ENCODE data around the gene LMO7. TPM values are rescaled to one million over a fixed set of nuclear protein-coding genes. Genes with fewer than 3 reads are reported as not detected.
A peak's percentile ranks its signal among the peaks of the same experiment; 100 is the strongest.
"Not testable (repeated sequence)": the region's sequence is repeated elsewhere in the genome, so short reads cannot be mapped to it uniquely, and the experiment has no call there.

Gene LMO7
- total RNA-seq, 4 donors from 2014 or later = 75.2 to 127 (median 87.0) TPM

DNA sequence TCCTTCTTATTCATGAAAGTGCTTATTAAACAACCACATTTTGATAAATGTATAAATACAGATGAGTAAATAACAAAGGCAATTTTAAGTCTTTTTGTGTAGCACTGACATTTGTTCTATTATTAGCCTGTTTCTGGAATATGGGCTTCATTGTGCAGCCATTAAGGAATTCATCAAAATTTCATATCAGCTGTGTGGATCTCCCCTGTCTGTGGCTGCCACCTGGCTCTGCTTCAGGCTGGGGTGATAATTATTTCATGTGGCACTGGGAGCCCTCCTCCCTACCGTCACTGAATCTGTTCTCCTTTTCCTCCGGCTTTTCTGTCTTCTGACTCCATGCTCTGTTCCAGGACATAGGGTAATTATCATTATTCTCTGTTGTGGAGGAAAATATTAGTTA is 57.1 kb downstream of the LMO7 start:
- TF ChIP-seq POLR2AphosphoS5 (IDR thresholded peaks at IDR 0.05) = no peak
- no peak for TF ChIP-seq POLR2A (IDR thresholded peaks at IDR 0.05)
- TF ChIP-seq EP300 (IDR thresholded peaks at IDR 0.05) = no peak
- TF ChIP-seq, protein P1, sequence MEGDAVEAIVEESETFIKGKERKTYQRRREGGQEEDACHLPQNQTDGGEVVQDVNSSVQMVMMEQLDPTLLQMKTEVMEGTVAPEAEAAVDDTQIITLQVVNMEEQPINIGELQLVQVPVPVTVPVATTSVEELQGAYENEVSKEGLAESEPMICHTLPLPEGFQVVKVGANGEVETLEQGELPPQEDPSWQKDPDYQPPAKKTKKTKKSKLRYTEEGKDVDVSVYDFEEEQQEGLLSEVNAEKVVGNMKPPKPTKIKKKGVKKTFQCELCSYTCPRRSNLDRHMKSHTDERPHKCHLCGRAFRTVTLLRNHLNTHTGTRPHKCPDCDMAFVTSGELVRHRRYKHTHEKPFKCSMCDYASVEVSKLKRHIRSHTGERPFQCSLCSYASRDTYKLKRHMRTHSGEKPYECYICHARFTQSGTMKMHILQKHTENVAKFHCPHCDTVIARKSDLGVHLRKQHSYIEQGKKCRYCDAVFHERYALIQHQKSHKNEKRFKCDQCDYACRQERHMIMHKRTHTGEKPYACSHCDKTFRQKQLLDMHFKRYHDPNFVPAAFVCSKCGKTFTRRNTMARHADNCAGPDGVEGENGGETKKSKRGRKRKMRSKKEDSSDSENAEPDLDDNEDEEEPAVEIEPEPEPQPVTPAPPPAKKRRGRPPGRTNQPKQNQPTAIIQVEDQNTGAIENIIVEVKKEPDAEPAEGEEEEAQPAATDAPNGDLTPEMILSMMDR (IDR thresholded peaks at IDR 0.05) = no peak
- Histone ChIP-seq H3K9me3 (no peaks in the 10 kb centered on the region), H3K4me1 (peaks cover 8% of the 10 kb centered on the region), H3K36me3 (no peaks in the 10 kb centered on the region), H3K27ac (no peak overlapping the region), H3K27me3 (no peaks in the 10 kb centered on the region), H3K4me3 (no peak overlapping the region)
- 54% methylated on average over 2 of the region's 2 CpGs for WGBS
- DNase-seq (ENCODE audit: low spot score in 2 of 2) = no peak

DNA sequence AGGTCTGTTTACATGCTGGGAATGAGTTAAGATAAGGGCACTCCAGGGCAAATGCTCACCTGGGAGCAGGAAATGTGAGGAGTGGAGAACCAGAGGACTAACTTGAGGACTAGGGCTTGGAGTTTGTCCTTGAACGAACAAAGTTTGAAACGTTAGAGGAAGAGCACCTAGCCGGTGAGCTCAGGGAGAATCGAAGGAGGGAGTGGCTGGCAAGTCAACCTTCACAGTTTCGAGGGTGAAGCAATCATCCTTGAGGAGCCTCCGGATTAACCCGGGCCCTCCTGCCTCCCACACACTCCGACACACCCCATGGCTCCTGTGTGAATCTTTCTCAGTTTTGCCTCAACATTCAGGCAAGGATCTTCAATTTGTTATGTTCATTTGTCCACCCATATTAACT is 58.6 kb downstream of the LMO7 start:
- Histone ChIP-seq H3K27me3 (no peaks in the 10 kb centered on the region), H3K27ac (no peak overlapping the region), H3K36me3 (no peaks in the 10 kb centered on the region), H3K9me3 (no peaks in the 10 kb centered on the region), H3K4me1 (peaks cover 8% of the 10 kb centered on the region), H3K4me3 (no peak overlapping the region)
- no peak for DNase-seq (ENCODE audit: low spot score in 2 of 2)
- no peak for TF ChIP-seq EP300 (IDR thresholded peaks at IDR 0.05)
- TF ChIP-seq, protein P1 (IDR thresholded peaks at IDR 0.05) = no peak
- 73% methylated on average over 8 of the region's 8 CpGs for WGBS

DNA sequence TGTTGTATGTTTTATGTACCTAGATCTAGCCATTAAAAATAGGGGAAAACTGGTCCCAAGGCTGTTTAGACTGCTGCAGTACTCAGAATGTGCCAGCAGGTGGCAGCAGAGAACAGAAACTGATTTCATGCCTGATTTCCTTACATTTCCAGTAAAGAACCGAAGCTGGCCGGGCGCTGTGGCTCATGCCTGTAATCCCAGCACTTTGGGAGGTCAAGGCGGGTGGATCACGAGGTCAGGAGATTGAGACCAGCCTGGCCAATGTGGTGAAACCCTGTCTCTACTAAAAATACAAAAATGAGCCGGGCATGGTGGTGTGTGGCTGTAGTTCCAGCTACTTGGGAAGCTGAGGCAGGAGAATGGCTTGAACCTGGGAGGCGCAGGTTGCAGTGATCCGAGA is 59.8 kb downstream of the LMO7 start:
- H3K9me3 ChIP-seq, H3K27ac ChIP-seq, H3K4me3 ChIP-seq, H3K36me3 ChIP-seq, H3K4me1 ChIP-seq, H3K27me3 ChIP-seq: not testable (repeated sequence)
- TF ChIP-seq, protein P1 (IDR thresholded peaks at IDR 0.05) = peak; percentile 86 to 91
- 22% methylated on average over 8 of the region's 8 CpGs for WGBS
- DNase-seq (ENCODE audit: low spot score in 2 of 2) = peak; percentile 88 to 91

DNA sequence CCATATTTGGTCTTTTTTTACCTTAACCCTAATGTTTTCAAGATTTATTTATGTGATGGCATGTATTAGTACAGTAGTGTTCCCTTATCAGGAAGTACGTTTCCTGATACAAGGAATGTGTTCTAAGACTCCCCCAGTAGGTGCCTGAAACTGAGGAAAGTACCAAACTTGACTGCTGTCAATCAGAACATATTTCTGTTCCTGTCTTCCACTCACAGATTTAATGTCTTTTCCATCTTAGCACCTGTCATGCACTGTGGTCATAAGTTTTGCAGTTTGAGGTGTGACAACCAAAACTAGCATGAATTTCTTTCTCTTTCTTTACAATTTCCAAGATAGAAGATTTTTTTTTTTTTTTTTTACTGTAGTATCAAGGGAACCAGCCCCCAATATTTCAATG is 62.9 kb downstream of the LMO7 start:
- Histone ChIP-seq H3K9me3 (no peaks in the 10 kb centered on the region), H3K27ac (no peak overlapping the region), H3K27me3 (no peaks in the 10 kb centered on the region), H3K4me3 (no peak overlapping the region), H3K36me3 (no peaks in the 10 kb centered on the region), H3K4me1 (peaks cover 8% of the 10 kb centered on the region)
- TF ChIP-seq EP300 (IDR thresholded peaks at IDR 0.05) (no peak), POLR2A (IDR thresholded peaks at IDR 0.05) (no peak), POLR2AphosphoS5 (IDR thresholded peaks at IDR 0.05) (no peak)
- TF ChIP-seq, protein P1 (IDR thresholded peaks at IDR 0.05) = no peak
- no peak for DNase-seq (ENCODE audit: low spot score in 2 of 2)
- WGBS = 90% methylated on average over 1 of the region's 1 CpG

DNA sequence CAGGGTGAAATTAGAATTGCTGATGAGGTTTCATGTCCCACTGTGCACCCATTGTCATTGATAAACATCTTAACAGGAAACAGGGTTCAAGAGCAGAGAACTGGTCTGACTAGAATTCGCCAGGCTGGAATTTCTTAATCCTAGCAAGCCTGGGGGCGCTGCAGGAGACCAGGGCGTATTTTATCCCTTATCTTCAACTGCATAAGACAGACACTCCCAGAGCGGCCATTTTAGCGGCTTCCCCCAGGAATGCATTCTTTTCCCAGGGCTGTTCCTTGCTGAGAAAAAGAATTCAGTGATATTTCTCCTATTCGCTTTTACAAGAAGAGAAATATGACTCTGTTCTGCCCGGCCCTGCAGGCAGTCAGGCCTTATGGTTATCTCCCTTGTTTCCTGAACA is 63.6 kb downstream of the LMO7 start:
- not testable (repeated sequence) for H3K27ac ChIP-seq; DNase-seq (ENCODE audit: low spot score in 2 of 2)
- WGBS = 91% methylated on average over 7 of the region's 7 CpGs

DNA sequence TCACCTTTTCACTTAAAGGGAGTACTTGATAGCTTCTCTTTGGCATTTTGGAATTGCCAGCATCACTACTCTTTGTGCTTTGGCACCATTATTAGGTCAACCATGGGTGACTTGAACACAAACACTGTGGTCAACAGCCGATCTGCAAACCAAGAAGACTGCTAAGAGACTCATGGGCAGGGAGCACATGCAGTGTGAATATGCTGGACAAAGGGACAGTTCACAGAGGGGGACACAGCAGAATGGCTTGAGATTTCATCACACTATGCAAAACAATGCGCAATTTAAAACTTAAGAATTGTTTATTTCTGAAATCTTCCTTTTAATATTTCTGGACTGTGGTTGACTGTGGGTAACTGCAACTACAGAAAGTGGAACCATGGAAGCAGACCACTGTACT is 64.4 kb downstream of the LMO7 start:
- TF ChIP-seq POLR2A (IDR thresholded peaks at IDR 0.05) (no peak), POLR2AphosphoS5 (IDR thresholded peaks at IDR 0.05) (no peak), EP300 (IDR thresholded peaks at IDR 0.05) (no peak)
- TF ChIP-seq, protein P1 (IDR thresholded peaks at IDR 0.05) = no peak
- Histone ChIP-seq H3K36me3 (no peaks in the 10 kb centered on the region), H3K4me3 (no peak overlapping the region), H3K27me3 (no peaks in the 10 kb centered on the region), H3K27ac (no peak overlapping the region), H3K9me3 (no peaks in the 10 kb centered on the region), H3K4me1 (peaks cover 17% of the 10 kb centered on the region)
- 95% methylated on average over 2 of the region's 2 CpGs for WGBS
- no peak for DNase-seq (ENCODE audit: low spot score in 2 of 2)

More for the DNA sequence above, 63.6 kb downstream of the LMO7 start:
- not testable (repeated sequence) for H3K27me3 ChIP-seq, H3K36me3 ChIP-seq, H3K4me3 ChIP-seq, H3K9me3 ChIP-seq
- peaks cover 13% of the 10 kb centered on the region for H3K4me1 ChIP-seq
